Activated CD4-positive, CD25-positive, alpha-beta regulatory T cell (primary cell): ENCODE results near the gene BMP2.

Experiments
- DNase-seq, 4 experiments: peaks; one replicate each; lab custom pipeline; 2025; lab: John Stamatoyannopoulos, UW

The BMP2 gene

DNA sequence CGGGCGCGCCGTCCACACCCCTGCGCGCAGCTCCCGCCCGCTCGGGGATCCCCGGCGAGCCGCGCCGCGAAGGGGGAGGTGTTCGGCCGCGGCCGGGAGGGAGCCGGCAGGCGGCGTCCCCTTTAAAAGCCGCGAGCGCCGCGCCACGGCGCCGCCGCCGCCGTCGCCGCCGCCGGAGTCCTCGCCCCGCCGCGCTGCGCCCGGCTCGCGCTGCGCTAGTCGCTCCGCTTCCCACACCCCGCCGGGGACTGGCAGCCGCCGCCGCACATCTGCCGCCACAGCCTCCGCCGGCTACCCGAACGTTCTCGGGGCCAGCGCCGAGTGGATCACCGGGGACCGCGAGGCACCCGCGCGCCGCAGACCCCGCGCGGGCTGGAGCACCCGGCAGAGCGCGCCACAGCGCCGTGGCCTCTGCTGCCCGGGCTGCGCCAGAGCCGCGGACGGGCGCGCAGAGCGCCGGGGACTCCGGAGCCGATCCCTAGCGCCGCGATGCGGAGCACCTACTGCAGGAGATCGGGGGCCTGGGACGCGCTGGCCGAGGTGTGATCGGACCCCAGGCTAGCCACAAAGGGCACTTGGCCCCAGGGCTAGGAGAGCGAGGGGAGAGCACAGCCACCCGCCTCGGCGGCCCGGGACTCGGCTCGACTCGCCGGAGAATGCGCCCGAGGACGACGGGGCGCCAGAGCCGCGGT lies at the start of gene BMP2:
Gene BMP2 (plus strand): TSS at position 151 of the 692 bp plus-strand sequence. CDS start 2,441 bp downstream, outside the sequence.
- DNase-seq, result no peak

DNA sequence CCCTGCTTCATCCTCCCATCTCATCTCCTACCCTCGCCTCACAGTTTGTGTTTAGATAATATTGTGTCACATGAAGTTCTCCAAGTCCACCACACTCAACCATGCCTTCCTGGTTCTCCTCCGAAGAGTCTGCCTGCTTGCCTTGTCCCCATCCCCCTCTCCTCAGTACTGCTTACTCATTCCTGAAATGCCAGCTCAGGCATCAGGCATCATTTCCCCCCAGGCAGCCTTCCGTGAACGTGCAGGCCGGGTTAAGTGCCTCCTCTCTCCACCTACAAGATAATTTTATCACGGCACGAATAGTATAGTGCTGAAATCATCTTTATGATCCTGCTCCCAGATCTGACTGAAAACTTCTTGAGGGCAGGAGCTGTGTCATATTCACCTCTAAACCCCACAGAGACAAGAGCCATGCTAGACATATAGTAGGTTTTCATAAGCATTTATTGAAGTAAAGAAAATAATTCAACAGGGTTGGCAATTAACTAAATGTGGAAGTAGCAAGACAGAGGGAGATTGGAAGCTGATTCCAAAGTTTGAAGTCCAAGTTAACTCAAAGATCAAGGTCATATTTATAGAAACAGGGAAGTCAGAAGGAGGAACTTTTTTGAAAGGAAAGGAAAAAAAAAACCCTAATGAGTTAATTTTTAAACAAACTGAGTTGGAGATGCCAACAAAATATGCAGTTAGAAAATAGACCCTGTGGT lies 48.7 kb upstream of the BMP2 start:
- DNase-seq, result no peak

DNA sequence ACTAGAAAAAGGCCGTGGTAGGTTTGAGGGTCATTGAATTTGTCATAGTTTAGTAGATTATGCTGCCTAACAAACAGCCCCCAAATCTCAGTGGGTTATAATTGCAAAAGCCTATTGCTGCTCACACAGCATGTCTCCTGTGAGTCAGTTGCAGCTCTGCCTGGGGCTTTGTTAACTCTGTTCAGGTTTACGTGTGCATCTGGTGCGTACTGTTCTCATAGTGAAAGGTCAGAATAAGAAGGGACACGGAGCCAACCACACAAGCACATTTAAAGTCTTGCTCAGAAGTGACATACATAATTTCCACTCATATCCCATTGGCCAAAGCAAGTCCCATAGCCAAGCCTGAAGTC lies 48.1 kb upstream of the BMP2 start:
- DNase-seq, result no peak

DNA sequence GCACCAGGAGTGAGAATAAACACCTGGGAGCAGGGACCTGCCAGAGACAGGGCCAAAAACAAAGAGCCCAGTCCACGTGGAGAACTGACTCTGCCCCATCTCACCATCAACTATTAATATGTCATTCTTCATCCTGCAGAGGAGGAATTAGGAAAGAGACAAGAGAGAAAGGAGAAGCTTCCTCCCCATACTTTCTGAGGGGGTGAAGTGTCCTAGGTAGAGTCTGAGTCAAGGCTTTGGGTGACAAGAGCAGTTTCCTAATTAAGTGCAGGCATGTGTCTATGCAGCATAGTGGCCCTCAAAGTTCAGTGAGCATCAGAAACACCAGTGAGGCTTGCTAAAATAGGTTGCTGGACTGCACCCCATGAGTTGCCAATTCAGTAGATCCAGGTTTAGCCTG lies 40.7 kb upstream of the BMP2 start:
- no peak for DNase-seq

DNA sequence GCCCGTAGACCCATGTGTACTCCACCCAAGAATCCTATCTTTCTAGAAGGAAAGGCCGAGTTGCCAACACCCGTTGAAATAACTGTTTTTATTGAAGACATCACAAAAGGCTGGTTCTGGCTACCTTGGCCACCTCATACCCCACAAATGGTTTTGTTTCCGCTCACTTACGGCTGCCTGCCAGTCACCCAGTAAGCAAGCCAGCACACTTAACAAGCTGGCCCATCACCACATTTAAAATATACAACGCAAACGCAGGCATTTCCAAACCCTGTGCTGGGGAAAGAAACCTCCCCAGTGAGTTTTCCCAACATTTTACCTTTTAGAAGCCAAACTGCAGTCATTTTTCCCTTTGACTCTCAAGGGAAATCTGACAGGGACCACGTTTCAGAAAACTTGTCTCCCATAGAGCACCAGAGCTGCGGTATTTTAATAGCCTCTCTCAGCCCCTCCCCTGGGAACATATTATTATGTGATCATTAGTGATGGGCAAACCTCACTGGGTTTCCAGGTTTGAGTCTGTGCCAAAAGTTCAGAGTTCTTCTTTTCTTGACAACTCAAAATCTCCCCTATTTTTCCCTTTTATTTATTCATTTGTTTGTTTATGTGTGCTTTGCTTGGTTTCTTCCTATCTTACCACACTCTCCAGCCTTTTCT lies 36.7 kb upstream of the BMP2 start:
- DNase-seq, result no peak

DNA sequence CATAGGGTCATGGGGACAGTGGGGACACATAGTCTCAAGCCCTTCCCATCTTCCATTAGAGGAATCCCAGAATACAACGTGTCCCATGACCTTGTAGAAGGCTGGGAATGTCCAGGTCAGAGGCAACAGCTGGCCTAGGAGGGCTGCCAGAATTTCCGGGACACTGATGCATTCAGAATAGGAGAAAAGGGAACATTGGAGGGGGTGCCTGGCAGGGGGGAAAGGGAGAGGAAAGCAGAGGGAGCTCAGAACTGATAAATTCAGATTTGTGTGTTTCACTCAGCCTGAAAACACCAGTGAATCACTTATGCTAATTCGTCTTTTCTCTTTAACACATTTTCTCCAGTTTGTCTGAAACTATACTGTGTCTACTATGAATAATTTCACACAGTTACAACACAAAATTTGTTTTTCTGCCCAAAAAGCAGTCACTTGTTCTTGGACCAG lies 35.5 kb upstream of the BMP2 start:
- DNase-seq, result no peak

DNA sequence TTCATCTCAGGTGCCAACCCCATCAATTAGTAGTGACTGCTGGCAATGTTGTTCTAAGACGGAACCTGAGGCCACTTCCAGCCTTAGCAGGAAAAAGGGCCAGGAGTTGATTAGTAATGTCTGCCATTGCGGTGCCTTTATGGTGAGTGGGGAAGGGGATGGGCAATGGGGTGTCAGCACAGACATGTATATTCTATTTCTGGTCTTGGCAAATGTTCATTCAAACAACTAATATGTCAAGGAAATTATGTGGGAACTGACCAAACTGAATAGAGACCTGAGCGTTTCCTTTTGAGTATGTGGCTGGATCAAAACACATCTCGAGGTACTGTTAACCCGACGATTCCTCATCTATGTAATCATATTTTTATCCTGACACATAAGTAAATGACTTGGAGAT lies 34.6 kb upstream of the BMP2 start:
- no peak for DNase-seq

DNA sequence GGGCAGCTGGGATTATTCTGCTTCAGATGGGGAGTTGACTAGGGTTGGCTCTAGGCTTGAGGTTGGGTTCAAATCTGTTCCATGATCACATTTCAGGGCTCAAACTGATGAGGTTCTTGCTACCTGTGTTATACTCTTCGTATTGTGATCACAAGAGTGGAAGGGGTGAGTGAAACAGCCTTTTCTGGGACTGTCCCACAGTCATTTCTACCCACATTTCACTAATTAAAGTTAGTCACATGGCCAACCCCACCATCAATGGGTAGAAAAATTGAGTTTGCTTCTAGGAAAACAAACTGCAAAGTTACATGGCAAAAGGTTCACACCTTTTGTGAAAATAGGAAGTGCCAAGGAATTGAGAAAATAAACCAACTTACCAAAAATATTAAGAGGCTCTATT lies 33.5 kb upstream of the BMP2 start:
- no peak for DNase-seq

DNA sequence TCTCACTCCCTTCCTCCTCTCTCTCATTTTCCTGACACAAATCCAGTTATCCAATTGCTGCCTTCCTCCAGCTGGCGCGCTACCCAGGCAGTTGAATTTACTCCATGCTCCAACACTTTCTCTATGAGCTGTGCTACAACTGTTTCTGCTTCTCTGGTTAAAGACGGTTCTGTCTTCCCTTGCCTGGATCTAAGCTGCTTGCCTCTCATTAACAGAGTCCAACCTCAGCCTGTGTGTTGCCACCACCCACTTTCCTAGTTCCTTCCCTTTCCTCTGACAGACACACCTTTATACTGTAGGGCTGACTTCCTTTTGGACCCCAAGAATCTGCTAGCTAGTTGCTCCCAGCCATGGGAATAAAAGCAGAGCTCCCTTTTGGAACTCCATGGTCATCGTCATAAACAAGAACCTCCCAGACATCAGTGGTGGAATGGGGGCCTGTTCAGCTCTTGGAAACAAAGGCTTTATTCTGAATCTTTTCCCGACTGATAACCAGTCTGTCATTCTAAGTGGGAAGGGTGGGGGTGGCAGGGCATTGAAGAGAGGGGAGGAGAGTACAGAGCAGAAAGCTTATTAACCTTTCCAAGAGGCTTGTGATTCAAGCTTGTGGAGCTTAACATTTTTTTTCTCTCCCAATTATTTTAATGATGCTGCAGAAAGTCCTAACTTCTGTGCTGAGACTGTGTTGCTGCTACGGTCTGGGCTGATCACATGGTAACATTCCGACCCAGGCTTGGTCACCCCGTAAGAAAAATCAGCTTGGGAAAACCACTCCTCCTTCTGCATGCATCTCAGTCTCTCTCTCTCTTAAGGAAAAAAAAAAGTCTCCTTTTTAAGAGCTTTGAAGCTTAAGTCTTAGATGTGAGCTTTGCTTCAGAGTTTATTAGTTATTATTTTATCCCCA lies 31.3 kb upstream of the BMP2 start:
- DNase-seq, result no peak

DNA sequence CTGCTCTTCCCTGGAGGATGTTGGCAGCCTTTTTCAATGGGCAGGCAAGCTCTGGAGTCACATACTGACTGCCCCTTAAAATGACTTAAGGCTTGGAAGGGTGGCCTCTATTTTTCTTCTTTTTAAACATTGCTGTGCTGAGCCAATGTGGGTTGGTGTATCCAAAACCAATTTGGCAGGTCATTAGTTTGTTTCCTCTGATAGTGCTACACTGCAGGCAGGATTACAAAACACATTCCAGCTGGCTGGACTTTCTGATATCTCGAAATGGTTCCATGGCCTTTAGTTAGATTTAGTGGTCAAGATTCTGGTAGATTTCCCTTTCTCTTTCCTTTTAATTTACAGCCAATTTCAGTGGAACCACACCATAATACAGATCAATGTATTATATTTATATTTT lies 28.1 kb upstream of the BMP2 start:
- no peak for DNase-seq

DNA sequence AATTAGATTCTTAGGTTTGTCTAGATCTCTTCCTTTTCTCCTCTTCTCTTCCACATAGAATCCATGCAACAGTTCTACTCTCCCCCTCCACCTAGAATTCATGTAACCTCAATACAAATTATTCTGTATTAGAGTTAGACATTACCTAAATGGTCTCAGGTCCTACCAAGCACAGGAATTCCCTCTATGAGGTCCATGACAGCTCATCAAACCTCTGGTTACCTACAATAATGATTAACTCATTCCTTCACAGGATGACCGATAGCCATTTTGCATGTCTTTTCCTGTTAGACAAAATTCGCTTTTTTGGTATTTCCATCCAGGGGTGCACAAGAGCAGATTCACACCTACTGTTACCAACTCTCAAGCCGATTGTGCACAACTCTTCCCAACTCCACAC lies 27.4 kb upstream of the BMP2 start:
- no peak for DNase-seq

DNA sequence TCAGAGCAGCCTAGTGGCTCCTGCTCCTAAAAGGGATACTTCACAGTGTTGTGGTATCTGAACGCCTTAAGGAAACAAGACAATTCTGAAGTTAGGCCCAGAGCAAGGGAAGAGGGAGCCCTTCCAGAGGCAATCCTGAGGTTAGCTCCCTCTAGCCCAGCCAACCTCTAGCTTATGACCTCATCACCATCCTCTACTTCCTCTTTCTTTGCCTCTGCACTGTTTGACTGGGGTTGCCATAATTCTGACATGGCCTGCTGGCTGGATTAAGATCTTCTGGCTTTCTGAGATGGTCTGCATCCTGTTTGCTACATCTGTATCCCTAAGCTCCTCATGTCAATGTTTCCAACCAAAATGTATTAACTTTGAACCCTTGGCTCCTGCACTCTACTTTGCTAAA lies 23.3 kb upstream of the BMP2 start:
- no peak for DNase-seq

DNA sequence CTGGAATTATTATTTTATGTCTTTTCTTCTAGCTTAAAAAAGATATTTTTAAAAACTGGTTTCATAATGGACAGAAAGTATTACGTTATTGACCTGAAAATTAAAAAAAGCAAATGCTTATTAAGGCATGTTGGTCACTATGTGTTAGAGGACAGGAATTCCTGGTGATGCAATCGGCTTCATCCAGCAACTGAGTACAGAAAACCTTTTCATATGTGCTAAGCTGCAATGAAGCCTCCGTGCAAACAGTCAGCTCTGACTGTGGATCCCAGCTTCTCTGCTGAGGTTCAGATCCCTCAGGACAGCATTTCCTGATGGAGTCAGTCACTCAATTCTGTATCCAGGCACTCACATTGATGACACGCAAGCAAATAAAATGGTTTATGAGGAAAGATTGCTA lies 22.7 kb upstream of the BMP2 start:
- DNase-seq, result no peak

DNA sequence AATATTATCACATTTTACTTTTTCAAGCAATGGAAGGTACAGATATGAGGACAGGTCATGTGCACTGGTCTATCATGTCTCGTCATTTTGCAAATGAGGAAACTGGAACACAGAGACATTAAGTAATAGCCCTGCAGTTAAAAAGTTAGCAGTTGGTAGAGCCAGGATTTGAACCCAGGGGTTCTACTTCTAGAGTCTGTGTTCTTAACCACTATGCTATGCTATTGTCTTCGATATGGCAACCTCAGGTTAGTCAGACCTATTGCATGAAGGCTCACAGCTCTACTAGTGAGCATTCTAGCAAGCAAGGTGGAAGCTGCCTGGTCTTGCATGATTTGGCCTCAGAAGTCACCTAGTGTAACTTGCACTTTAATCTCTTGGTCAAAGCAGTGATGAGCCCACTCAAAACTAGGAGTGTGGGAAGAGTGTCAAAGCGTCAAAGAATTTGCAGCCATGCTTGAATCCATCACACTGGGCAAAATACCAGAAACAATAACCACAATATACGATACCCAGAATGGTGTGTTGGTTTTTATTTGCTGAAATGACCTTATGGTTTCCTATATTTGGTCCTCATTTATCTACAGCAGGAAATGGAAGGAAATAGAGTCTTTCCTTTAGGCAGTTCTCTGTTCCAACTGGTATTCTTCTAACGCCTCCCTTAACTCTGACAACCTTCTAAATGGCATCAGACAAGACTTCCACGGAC lies 20.4 kb upstream of the BMP2 start:
- no peak for DNase-seq

DNA sequence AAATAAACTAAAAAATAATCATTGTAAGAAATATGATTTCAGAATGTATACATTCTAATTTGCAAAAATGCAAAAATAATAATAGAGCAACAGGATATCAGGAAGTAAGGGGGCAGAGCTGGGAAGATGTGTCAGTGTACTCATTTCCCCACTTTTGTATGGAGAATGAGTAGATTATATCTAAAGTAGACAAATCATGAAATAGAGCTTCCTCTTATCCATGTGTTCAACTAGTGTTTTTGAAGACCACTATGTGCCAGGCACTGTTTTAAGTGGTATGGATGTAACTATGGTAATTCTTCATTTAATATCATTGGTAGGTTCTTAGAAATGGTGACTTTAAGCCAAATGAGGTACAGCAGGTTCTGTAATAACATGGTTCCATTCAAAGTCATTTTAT lies 17.0 kb upstream of the BMP2 start:
- no peak for DNase-seq

DNA sequence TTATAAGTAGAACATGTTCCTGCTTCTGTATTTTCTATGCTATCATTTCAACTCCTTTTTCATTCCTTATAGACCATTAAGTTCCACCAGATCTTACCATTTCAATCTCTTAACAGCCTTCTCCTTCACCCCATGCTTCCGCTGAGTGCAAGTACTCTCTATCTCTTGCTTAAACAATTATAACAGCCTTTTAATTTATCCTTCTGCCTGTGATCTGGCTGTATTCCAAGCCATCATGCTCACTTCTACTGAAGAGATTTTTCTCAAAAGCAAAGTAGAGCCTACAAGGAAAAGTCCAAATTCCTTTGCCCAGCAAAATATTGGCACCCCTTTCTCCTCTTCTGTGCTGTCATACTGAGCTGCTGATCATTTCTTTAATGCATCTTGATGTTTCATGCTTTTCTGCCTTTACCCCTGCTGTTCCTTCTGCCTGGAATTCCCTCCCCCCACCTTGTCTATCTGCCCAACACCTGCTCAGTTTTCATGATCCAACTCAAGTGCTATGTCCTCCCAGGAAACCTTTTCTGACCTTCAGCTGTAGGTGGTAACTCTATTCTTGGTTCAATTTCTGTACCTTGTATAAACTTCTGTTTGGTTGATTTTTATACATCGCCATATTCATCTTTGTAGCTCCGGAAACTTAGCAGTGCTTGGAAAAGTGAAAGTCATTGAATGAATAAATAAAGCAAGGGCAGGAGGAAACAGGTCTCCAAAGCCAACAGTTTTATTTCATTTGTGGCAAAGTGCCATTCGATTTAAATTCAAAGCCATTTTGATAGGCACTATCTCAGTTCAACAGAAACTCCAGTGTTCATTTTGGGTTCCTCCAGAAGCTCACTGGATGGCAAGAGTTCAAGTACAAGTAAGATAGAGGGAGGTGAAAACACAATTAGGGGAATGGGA lies 10.5 kb upstream of the BMP2 start:
- no peak for DNase-seq

DNA sequence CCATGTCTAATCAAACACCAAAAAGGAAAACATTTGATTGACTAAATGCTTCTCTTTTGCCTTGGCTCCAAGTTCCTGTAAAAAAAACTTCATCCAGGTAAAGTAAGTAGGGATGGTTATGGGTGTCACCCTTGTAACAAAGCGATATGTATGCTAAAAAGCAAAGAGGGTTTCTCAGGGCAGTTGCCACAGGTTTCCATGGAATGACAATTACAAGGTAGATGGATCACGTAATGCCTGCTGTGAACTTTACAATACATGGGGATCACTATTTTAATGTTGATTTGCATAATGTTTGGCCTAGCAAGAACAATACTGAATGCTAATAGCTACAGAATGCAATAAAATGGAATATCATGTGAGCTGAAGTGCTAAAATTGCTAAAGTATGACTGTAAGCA lies 2.9 kb upstream of the BMP2 start:
- no peak for DNase-seq

DNA sequence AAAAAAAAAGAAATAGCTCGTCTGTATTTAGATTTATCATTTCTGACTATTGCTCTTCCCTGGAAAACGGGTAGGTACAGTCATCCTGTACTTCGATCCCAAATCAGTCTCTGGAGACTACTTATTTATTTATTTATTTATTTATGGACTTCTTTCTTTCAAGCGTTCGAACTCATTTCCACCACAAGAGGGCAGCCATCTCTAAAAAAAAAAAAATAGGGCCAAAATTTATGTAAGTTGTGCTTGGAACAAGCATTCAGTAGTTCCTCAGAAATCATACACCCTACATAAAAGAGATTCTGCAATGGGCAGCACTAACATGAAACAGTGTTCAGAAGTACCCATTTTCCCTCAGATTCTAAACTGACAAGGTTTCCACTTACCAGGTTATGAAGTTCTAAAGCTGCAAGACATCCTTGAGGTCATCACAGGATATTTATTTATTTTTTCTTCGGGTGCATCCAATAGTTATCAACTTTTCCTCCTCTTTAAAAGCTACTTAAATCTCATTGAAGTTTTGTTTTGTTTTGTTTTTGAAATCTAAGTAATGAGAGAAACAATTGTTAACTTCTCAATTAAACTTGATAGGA lies 1.9 kb upstream of the BMP2 start:
- no peak for DNase-seq

DNA sequence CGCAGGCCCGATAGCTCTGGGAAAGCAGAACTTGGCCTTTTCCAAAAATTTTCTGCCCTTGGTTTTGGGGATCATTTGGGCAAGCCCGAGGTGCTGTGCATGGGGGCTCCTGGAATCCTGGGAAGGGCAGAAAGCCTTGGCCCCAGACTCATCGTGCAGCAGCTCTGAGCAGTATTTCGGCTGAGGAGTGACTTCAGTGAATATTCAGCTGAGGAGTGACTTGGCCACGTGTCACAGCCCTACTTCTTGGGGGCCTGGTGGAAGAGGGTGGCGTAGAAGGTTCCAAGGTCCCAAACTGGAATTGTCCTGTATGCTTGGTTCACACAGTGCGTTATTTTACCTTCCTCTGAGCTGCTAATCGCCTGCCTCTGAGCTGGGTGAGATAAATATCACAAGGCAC lies 1.1 kb upstream of the BMP2 start:
- no peak for DNase-seq

DNA sequence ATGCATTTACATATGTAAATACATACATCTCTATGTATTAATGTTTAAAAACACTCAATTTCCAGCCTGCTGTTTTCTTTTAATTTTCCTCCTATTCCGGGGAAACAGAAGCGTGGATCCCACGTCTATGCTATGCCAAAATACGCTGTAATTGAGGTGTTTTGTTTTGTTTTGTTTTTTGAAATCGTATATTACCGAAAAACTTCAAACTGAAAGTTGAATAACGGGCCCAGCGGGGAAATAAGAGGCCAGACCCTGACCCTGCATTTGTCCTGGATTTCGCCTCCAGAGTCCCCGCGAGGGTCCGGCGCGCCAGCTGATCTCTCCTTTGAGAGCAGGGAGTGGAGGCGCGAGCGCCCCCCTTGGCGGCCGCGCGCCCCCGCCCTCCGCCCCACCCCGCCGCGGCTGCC lies 355 bp upstream of the BMP2 start:
- DNase-seq, result no peak
